Activated CD4-positive, alpha-beta memory T cell treated with anti-CD3 and anti-CD28 coated beads for 36 hours (primary cell): ENCODE data around the gene ARHGAP18. TPM values are rescaled to one million over a fixed set of nuclear protein-coding genes. Genes with fewer than 3 reads are reported as not detected.

Experiments
- CTCF ChIA-PET: fragments of 350-600 bp; sonication (Branson Sonifier 250); formaldehyde crosslinking; loops from one replicate; lab custom pipeline; 2021; ENCODE audit warnings: antibody characterized with exemption, inconsistent platforms; lab: Charles Lee
- POLR2A ChIA-PET: fragments of 350-600 bp; sonication (Branson Sonifier 250); formaldehyde crosslinking; loops from one replicate; lab custom pipeline; 2021; ENCODE audit warnings: antibody characterized with exemption; lab: Charles Lee
- DNase-seq: peaks from one replicate; pipeline ENCODE4 v3.0.0-alpha.2; 2020
- H3K27ac Mint-ChIP-seq: one replicate; pipeline ENCODE4 v1.8.0; 2021; ENCODE audit warnings: mixed read lengths
- H3K27me3 Mint-ChIP-seq: one replicate; pipeline ENCODE4 v1.8.0; 2021; ENCODE audit warnings: mixed read lengths
- H3K36me3 Mint-ChIP-seq: one replicate; pipeline ENCODE4 v1.8.0; 2021; ENCODE audit warnings: mixed read lengths
- H3K4me1 Mint-ChIP-seq: one replicate; pipeline ENCODE4 v1.8.0; 2021; ENCODE audit warnings: low read depth, mixed read lengths
- H3K4me3 Mint-ChIP-seq: one replicate; pipeline ENCODE4 v1.8.0; 2021; ENCODE audit warnings: mild to moderate bottlenecking, mixed read lengths
- H3K9me3 Mint-ChIP-seq: one replicate; pipeline ENCODE4 v1.8.0; 2021; ENCODE audit warnings: mixed read lengths
- intact Hi-C: fragments of 100-400 bp; cut with micrococcal nuclease; formaldehyde crosslinking; loops from one replicate; pipeline ENCODE4 v1.15.1; 2023
- total RNA-seq, 2 experiments: library from RNA; stranded (reverse); gene quantifications; one replicate each; pipeline ENCODE4 v1.2.3, GENCODE V29; 2021

ARHGAP18 gene
- total RNA-seq, 2 experiments from 2014 or later, result 7.0 to 9.2 TPM

- Mint-ChIP-seq H3K4me1 (peaks cover 5% of the 10 kb centered on the region), H3K27me3 (no peaks in the 10 kb centered on the region), H3K9me3 (no peaks in the 10 kb centered on the region), H3K4me3 (no peak overlapping the region), H3K27ac (no peak overlapping the region), H3K36me3 (no peaks in the 10 kb centered on the region)
- DNase-seq, result no peak
- CTCF ChIA-PET, result no interaction called here
- POLR2A ChIA-PET, result no interaction called here
- intact Hi-C loops, result loop anchor here (2.0 kb wide), 1 partner anchor 15 kb away; no protein-coding TSS in a partner anchor
Observed at GRCh38 chr6:129701721-129702455, 8.1 kb downstream of the ARHGAP18 start.

DNA sequence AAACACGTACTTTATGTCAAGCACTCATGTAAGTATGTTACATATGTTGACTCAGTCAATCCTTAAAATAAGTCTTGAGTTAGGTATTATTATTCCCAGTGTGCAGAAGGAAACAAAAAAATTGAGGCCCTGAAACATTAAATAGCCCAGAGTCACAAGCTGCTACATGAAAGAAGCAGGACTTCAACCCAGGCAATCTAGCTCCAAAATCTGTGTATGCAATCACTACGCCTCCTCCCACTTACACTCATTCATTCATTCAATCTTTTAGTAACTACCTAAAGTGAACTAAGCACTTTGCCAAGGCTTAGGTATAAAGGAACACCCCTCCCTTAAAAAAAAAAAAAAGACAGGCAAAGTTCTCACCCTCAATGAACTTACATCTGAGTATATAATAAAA lies 9.3 kb downstream of the ARHGAP18 start:
- Mint-ChIP-seq H3K9me3 (no peaks in the 10 kb centered on the region), H3K4me3 (no peak overlapping the region), H3K27ac (no peak overlapping the region), H3K27me3 (no peaks in the 10 kb centered on the region), H3K36me3 (no peaks in the 10 kb centered on the region), H3K4me1 (peaks cover 12% of the 10 kb centered on the region)
- CTCF ChIA-PET, result no interaction called here
- DNase-seq, result no peak
- intact Hi-C loops, result loop anchor here (2.0 kb wide), 1 partner anchor 14 kb away; no protein-coding TSS in a partner anchor
- POLR2A ChIA-PET, result no interaction called here

GRCh38 chr6:129699659-129700058 lies 10.3 kb downstream of the ARHGAP18 start:
- DNase-seq, result no peak
- Mint-ChIP-seq H3K36me3 (no peaks in the 10 kb centered on the region), H3K4me3 (no peak overlapping the region), H3K27me3 (no peaks in the 10 kb centered on the region), H3K4me1 (peaks cover 18% of the 10 kb centered on the region), H3K9me3 (no peaks in the 10 kb centered on the region), H3K27ac (no peak overlapping the region)
- POLR2A ChIA-PET, result no interaction called here
- intact Hi-C loops, result loop anchor here (2.0 kb wide), 1 partner anchor 13 kb away; no protein-coding TSS in a partner anchor
- CTCF ChIA-PET, result interaction anchor here (0.7 kb wide), 1 partner anchor 14 kb away, joined by 4 read pairs; no protein-coding TSS in a partner anchor

DNA sequence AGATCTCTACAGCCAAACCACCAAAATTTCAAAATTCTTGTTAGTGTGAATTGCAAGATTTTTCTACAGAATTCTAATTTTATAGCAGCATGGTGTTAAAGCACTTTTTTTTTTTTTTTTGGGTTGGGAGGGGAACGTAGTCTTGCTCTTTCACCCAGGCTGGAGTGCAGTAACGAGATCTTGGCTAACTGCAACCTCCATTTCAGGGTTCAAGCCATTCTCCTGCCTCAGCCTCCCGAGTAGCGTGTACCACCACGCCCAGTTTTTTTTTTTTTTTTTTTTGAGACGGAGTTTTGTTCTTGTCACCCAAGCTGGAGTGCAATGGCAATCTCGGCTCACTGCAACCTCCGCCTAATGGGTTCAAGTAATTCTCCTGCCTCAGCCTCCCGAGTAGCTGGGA lies 11.5 kb downstream of the ARHGAP18 start:
- Mint-ChIP-seq H3K9me3 (no peaks in the 10 kb centered on the region), H3K4me3 (no peak overlapping the region), H3K27ac (no peak overlapping the region), H3K27me3 (no peaks in the 10 kb centered on the region), H3K4me1 (peaks cover 28% of the 10 kb centered on the region), H3K36me3 (no peaks in the 10 kb centered on the region)
- DNase-seq, result no peak
- ChIA-PET POLR2A (no interaction called here), CTCF (no interaction called here)
- intact Hi-C loops, result no loop called here

DNA sequence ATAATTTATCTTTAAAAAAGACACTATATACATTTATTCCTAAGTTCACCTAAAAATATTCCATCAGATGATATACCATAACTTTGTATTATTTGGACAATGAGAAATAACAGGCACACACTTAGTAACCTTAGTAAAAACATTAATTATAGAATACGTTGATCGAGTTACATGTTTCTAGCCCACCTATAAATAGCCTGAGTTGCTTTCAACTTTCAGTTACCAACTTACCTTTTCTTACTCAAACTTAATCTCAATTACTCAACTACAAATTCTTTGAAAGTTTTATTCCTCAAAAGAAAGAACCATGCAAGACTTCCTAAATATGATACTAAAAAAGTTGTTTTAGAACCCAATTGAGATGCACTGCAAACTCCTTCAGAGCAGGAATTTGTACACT lies 12.2 kb downstream of the ARHGAP18 start:
- Mint-ChIP-seq H3K9me3 (no peaks in the 10 kb centered on the region), H3K27ac (no peak overlapping the region), H3K4me1 (peaks cover 29% of the 10 kb centered on the region), H3K36me3 (no peaks in the 10 kb centered on the region), H3K4me3 (no peak overlapping the region), H3K27me3 (no peaks in the 10 kb centered on the region)
- DNase-seq, result no peak
- intact Hi-C loops, result no loop called here
- ChIA-PET CTCF (no interaction called here), POLR2A (no interaction called here)

GRCh38 chr6:129696843-129697242 lies 13.1 kb downstream of the ARHGAP18 start:
- DNase-seq, result no peak
- no peaks in the 10 kb centered on the region for H3K9me3 Mint-ChIP-seq
- ChIA-PET POLR2A (no interaction called here), CTCF (no interaction called here)
- no peak overlapping the region for H3K27ac Mint-ChIP-seq
- intact Hi-C loops, result loop anchor here (1.0 kb wide), 1 partner anchor 13 kb away; the partner anchor contains the start of gene ARHGAP18
- H3K27me3 Mint-ChIP-seq, result no peaks in the 10 kb centered on the region
- no peaks in the 10 kb centered on the region for H3K36me3 Mint-ChIP-seq
- no peak overlapping the region for H3K4me3 Mint-ChIP-seq
- peaks cover 29% of the 10 kb centered on the region for H3K4me1 Mint-ChIP-seq

- intact Hi-C loops, result loop anchor here (1.0 kb wide), 1 partner anchor 14 kb away; the partner anchor contains the start of gene ARHGAP18
- Mint-ChIP-seq H3K36me3 (no peaks in the 10 kb centered on the region), H3K27me3 (no peaks in the 10 kb centered on the region), H3K4me1 (peaks cover 31% of the 10 kb centered on the region), H3K9me3 (no peaks in the 10 kb centered on the region), H3K4me3 (no peak overlapping the region), H3K27ac (no peak overlapping the region)
- POLR2A ChIA-PET, result interaction anchor here (0.8 kb wide), 1 partner anchor 52 kb away, joined by 3 read pairs; no protein-coding TSS in a partner anchor
- no peak for DNase-seq
- CTCF ChIA-PET, result interaction anchor here (0.6 kb wide), 1 partner anchor 99 kb away, joined by 3 read pairs; no protein-coding TSS in a partner anchor
Observed at GRCh38 chr6:129696028-129696418, 14.0 kb downstream of the ARHGAP18 start.

GRCh38 chr6:129695373-129696027 lies 14.5 kb downstream of the ARHGAP18 start:
- POLR2A ChIA-PET, result interaction anchor here (0.8 to 1.1 kb wide), 2 partner anchors 18 to 53 kb away, joined by 3 read pairs; no protein-coding TSS in a partner anchor
- Mint-ChIP-seq H3K4me1 (peaks cover 29% of the 10 kb centered on the region), H3K27ac (no peak overlapping the region), H3K4me3 (no peak overlapping the region), H3K27me3 (no peaks in the 10 kb centered on the region), H3K36me3 (no peaks in the 10 kb centered on the region), H3K9me3 (no peaks in the 10 kb centered on the region)
- CTCF ChIA-PET, result interaction anchor here (0.6 to 0.9 kb wide), 2 partner anchors 24 to 98 kb away, joined by 3 read pairs; no protein-coding TSS in a partner anchor
- intact Hi-C loops, result loop anchor here (1.0 kb wide), 2 partner anchors 15 to 23 kb away; partner anchors contain the start of gene ARHGAP18
- DNase-seq, result peak; percentile 64

- H3K4me3 Mint-ChIP-seq, result no peak overlapping the region
- H3K27ac Mint-ChIP-seq, result no peak overlapping the region
- intact Hi-C loops, result no loop called here
- CTCF ChIA-PET, result no interaction called here
- no peaks in the 10 kb centered on the region for H3K27me3 Mint-ChIP-seq
- peaks cover 31% of the 10 kb centered on the region for H3K4me1 Mint-ChIP-seq
- no peak for DNase-seq
- no peaks in the 10 kb centered on the region for H3K9me3 Mint-ChIP-seq
- H3K36me3 Mint-ChIP-seq, result no peaks in the 10 kb centered on the region
- POLR2A ChIA-PET, result no interaction called here
Observed at GRCh38 chr6:129694036-129694435, 15.9 kb downstream of the ARHGAP18 start.

GRCh38 chr6:129692467-129692866 lies 17.5 kb downstream of the ARHGAP18 start:
- no peak overlapping the region for H3K27ac Mint-ChIP-seq
- ChIA-PET CTCF (no interaction called here), POLR2A (no interaction called here)
- no peak for DNase-seq
- intact Hi-C loops, result no loop called here
- peaks cover 38% of the 10 kb centered on the region for H3K4me1 Mint-ChIP-seq
- no peaks in the 10 kb centered on the region for H3K27me3 Mint-ChIP-seq
- H3K9me3 Mint-ChIP-seq, result no peaks in the 10 kb centered on the region
- H3K36me3 Mint-ChIP-seq, result no peaks in the 10 kb centered on the region
- no peak overlapping the region for H3K4me3 Mint-ChIP-seq

DNA sequence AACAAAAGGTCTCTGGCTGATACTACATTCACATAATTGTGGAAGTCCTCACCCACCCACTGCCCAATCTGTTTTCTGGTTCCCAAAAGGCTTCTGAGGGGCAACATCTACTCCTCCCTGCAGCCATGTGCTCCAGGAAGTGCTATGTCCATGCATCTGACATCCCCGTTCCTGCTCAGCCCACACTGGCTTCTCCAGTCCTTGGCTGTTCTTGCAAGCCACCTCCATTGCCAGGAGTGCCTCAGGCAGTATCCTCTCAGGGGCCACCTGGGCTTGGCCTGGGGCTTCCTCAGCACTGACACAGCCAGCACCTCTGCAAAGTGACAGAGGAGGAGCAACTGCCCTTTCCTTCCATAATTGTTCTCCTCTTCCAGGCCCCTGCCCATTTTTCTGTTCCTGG lies 18.3 kb downstream of the ARHGAP18 start:
- Mint-ChIP-seq H3K36me3 (no peaks in the 10 kb centered on the region), H3K9me3 (no peaks in the 10 kb centered on the region), H3K27me3 (no peaks in the 10 kb centered on the region), H3K4me3 (no peak overlapping the region), H3K27ac (no peak overlapping the region), H3K4me1 (peaks cover 42% of the 10 kb centered on the region)
- ChIA-PET CTCF (no interaction called here), POLR2A (no interaction called here)
- no peak for DNase-seq
- intact Hi-C loops, result no loop called here

DNA sequence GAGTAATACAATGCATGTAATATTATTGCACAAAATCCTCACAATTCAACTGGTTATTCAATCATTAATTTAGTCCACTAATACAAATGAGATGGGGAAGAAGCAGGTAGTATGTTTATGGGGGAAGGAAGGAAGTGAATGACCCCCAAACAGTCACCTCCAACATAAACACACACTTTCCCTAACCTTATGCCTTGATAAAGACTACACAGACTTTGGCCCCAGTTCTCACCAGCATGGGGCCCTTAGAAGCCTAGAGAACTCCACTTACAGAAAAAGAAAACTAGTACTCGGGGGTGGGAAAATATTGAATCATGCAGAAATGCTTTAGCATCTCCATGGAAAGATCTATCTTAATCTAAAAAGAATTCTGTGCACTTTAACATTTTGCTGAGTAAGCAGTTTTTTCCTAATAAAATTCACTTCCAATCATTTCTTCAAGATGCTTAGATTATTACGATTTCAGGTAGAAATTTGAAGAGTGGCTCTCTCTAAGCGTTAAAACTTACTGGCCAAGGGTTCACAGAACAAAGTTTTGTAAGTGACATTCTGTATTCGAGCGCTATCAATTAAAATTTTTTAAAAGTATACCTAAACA lies 18.8 kb downstream of the ARHGAP18 start:
- CTCF ChIA-PET, result no interaction called here
- POLR2A ChIA-PET, result no interaction called here
- DNase-seq, result no peak
- Mint-ChIP-seq H3K4me3 (no peak overlapping the region), H3K27ac (no peak overlapping the region), H3K9me3 (no peaks in the 10 kb centered on the region), H3K36me3 (no peaks in the 10 kb centered on the region), H3K27me3 (no peaks in the 10 kb centered on the region), H3K4me1 (peaks cover 45% of the 10 kb centered on the region)
- intact Hi-C loops, result no loop called here
